Ovary (tissue), 10 donors: ENCODE measurements around the gene MKI67. TPM values are rescaled to one million over a fixed set of nuclear protein-coding genes. Genes with fewer than 3 reads are reported as not detected.

Source experiments
- DNase-seq, 5 donors: peaks; one replicate each; pipeline ENCODE4 v3.0.0-alpha.2; 2019 to 2020
- H3K27ac ChIP-seq, 2 donors: fragments of 200-600 bp; one replicate each; pipeline versions ENCODE4 v1.5.1 to v1.8.0; 2019 to 2022
- H3K27me3 ChIP-seq: fragments of 200-600 bp; one replicate; pipeline ENCODE4 v1.8.0; 2022
- H3K36me3 ChIP-seq: fragments of 200-600 bp; sonication (generic); one replicate; pipeline ENCODE4 v1.5.1; 2019
- H3K4me1 ChIP-seq: one replicate; pipeline ENCODE4 v1.8.1; 2013; ENCODE audit warnings: mild to moderate bottlenecking, moderate library complexity; ENCODE audit not compliant: insufficient read depth
- H3K4me3 ChIP-seq: fragments of 200-600 bp; sonication (generic); one replicate; pipeline ENCODE4 v1.5.1; 2017
- H3K9me3 ChIP-seq, 2 donors: fragments of 200-600 bp in 1 of 2; sonication (generic) in 1 of 2; one replicate each; pipeline versions ENCODE4 v1.5.1 to v1.8.1; 2013 to 2019; ENCODE audit warnings: mild to moderate bottlenecking in 1 of 2, moderate library complexity in 1 of 2
- EP300 ChIP-seq: sonication (generic); formaldehyde crosslinking; IDR thresholded peaks from one replicate; pipeline ENCODE4 v1.6.1; 2017; ENCODE audit warnings: antibody characterized with exemption
- POLR2A ChIP-seq: fragments of 450-650 bp; IDR thresholded peaks from one replicate; pipeline ENCODE4 v1.6.1; 2017; ENCODE audit warnings: antibody characterized with exemption, mild to moderate bottlenecking, moderate library complexity
- WGBS, 3 donors: extraction: QIAGEN DNeasy Blood & Tissue Kit in 1 of 3; methylation state at CpG; one replicate each; pipeline versions ENCODE4 v1.1.5 to v1.1.7; 2013 to 2017; 5-methylcytosine and 5-hydroxymethylcytosine counted together
- intact Hi-C, 4 donors: fragments of 100-400 bp; cut with DNase I; formaldehyde crosslinking; loops; one replicate each; pipeline versions ENCODE4 v1.11.0 to v1.15.1; 2022 to 2023
- long read RNA-seq, 3 donors: library from polyadenylated mRNA in 2 of 3; unstranded in 2 of 3; transcript quantifications; one replicate each; pipeline ENCODE4 v2.0.0 and lab custom pipeline, GENCODE V29; 2021 to 2026
- polyA plus RNA-seq, 2 donors: library from polyadenylated mRNA; stranded (reverse); fragments of 200-250 nt in 1 of 2; fragments of 350-450 nt in 1 of 2; fragmentation: Illumina TruSeq in 1 of 2; extraction: RNeasy Lipid Tissue Mini Kit (QIAGEN cat#74804) in 1 of 2; gene quantifications; one replicate each; pipeline ENCODE4 v1.2.3, GENCODE V29; 2013 to 2014
- total RNA-seq, 7 donors: library from RNA; depleted of rRNA in 2 of 7; stranded (reverse); fragments of >200 nt in 2 of 7; fragmentation: NEBNext Ultra II Directional in 3 of 7; extraction: Animal tissue kit (Norgen Biotek cat#: 25700) in 3 of 7; gene quantifications; one replicate each; pipeline versions ENCODE4 v1.1.0 to v1.2.4, GENCODE V29; 2016 to 2023
- TF ChIP-seq, protein P1 (sequence below), 3 donors: fragments of 450-650 bp in 2 of 3; fragments of 200-600 bp in 1 of 3; IDR thresholded peaks; one replicate each; pipeline versions ENCODE4 v1.5.1 to v1.8.0; 2016 to 2022; ENCODE audit warnings: antibody characterized with exemption in 3 of 3, mild to moderate bottlenecking in 1 of 3
- donor health status: DM: no; HTN: no; CAD: no; lungs with moderate emphysema.
- donor health status: DM: no; HTN: no; CAD: no.
- donor health status: Bipolar disorder and iron deficiency.
- donor health status: DM: yes; HTN: yes; CAD: no.
- donor health status: DM: no; HTN: no; CAD: no.
- donor health status: DM: yes; HTN: yes; CAD: no.

The MKI67 gene, protein sequence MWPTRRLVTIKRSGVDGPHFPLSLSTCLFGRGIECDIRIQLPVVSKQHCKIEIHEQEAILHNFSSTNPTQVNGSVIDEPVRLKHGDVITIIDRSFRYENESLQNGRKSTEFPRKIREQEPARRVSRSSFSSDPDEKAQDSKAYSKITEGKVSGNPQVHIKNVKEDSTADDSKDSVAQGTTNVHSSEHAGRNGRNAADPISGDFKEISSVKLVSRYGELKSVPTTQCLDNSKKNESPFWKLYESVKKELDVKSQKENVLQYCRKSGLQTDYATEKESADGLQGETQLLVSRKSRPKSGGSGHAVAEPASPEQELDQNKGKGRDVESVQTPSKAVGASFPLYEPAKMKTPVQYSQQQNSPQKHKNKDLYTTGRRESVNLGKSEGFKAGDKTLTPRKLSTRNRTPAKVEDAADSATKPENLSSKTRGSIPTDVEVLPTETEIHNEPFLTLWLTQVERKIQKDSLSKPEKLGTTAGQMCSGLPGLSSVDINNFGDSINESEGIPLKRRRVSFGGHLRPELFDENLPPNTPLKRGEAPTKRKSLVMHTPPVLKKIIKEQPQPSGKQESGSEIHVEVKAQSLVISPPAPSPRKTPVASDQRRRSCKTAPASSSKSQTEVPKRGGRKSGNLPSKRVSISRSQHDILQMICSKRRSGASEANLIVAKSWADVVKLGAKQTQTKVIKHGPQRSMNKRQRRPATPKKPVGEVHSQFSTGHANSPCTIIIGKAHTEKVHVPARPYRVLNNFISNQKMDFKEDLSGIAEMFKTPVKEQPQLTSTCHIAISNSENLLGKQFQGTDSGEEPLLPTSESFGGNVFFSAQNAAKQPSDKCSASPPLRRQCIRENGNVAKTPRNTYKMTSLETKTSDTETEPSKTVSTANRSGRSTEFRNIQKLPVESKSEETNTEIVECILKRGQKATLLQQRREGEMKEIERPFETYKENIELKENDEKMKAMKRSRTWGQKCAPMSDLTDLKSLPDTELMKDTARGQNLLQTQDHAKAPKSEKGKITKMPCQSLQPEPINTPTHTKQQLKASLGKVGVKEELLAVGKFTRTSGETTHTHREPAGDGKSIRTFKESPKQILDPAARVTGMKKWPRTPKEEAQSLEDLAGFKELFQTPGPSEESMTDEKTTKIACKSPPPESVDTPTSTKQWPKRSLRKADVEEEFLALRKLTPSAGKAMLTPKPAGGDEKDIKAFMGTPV (N-terminal part only)
- total RNA-seq (1 to 10 TPM in 2 of 7 donors, under 1 TPM in 4, not detected in 1; 0.10 to 3.6 (median 0.71) TPM), polyA plus RNA-seq (1 to 10 TPM in 1 of 2 donors, under 1 TPM in 1; 0.23 to 2.8 TPM)
- long read RNA-seq, donor 1 = 0 reads
- long read RNA-seq, donor 2, partial matches to known transcripts = 14 of 14 reads
- long read RNA-seq, donor 2, other reads (novel, unspliced or antisense) = 0 of 14 reads
- long read RNA-seq, donor 3, partial matches to known transcripts = 1 of 1 reads
- long read RNA-seq, donor 3, other reads (novel, unspliced or antisense) = 0 of 1 reads

DNA sequence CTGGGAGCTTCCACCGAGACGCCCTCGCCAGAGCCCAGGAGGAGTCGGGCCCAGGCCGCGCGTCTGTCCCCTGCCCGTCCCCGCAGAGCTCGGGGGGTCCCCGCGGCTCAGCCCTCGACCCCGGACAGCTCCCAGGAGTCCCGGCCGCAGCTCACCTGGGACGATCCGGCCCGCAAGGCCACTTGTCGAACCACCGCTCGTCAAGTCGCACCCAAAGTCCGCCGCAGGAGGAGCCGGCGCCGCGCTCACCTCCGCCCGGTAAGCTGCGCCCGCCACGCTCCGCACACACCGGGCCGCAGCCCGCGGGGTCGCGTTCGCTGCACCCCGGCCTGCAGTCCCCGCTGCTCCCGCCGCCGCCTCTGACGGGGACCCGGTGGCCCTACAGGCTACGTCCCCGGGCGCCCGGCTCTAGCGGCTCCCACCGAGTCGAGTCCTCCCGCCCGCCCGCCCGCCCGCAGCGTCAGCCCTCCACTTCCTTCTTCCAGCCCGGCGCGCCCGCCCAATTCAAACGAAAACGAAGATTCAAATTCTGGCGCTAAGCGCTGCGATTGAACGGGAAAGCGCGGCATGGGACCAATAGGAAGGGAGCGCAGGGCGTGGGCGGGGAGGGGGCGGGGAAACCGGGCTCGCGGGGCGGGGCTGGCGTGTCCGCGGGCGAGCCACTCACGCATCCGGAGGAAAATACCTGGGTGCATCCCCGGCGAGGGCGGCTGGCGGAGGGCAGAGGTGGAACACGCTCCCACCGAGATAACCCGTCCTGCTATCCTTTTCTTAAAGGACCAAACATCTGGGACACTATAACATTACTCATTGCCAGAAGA lies at the start of gene MKI67:
Gene MKI67 (minus strand): TSS at position 480 of the 821 bp plus-strand sequence. CDS start 756 bp downstream, outside the sequence.
- intact Hi-C loops = no loop called here
- 0 to 1% (median 1%) methylated on average over 63 to 95 of the region's 95 CpGs for WGBS, 3 donors
- Histone ChIP-seq H3K36me3 (no peaks in the 10 kb centered on the region), H3K4me1 (peaks cover 10% of the 10 kb centered on the region), H3K9me3 (no peaks in the 10 kb centered on the region), H3K4me3 (peak within 1 kb of the TSS; percentile 43), H3K27ac (no peak within 1 kb of the TSS), H3K27me3 (no peaks in the 10 kb centered on the region)
- DNase-seq = peak; percentile 37 to 69 (median 49)
- no peak for TF ChIP-seq POLR2A
- TF ChIP-seq, protein P1, sequence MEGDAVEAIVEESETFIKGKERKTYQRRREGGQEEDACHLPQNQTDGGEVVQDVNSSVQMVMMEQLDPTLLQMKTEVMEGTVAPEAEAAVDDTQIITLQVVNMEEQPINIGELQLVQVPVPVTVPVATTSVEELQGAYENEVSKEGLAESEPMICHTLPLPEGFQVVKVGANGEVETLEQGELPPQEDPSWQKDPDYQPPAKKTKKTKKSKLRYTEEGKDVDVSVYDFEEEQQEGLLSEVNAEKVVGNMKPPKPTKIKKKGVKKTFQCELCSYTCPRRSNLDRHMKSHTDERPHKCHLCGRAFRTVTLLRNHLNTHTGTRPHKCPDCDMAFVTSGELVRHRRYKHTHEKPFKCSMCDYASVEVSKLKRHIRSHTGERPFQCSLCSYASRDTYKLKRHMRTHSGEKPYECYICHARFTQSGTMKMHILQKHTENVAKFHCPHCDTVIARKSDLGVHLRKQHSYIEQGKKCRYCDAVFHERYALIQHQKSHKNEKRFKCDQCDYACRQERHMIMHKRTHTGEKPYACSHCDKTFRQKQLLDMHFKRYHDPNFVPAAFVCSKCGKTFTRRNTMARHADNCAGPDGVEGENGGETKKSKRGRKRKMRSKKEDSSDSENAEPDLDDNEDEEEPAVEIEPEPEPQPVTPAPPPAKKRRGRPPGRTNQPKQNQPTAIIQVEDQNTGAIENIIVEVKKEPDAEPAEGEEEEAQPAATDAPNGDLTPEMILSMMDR (IDR thresholded peaks at IDR 0.05) = no peak

DNA sequence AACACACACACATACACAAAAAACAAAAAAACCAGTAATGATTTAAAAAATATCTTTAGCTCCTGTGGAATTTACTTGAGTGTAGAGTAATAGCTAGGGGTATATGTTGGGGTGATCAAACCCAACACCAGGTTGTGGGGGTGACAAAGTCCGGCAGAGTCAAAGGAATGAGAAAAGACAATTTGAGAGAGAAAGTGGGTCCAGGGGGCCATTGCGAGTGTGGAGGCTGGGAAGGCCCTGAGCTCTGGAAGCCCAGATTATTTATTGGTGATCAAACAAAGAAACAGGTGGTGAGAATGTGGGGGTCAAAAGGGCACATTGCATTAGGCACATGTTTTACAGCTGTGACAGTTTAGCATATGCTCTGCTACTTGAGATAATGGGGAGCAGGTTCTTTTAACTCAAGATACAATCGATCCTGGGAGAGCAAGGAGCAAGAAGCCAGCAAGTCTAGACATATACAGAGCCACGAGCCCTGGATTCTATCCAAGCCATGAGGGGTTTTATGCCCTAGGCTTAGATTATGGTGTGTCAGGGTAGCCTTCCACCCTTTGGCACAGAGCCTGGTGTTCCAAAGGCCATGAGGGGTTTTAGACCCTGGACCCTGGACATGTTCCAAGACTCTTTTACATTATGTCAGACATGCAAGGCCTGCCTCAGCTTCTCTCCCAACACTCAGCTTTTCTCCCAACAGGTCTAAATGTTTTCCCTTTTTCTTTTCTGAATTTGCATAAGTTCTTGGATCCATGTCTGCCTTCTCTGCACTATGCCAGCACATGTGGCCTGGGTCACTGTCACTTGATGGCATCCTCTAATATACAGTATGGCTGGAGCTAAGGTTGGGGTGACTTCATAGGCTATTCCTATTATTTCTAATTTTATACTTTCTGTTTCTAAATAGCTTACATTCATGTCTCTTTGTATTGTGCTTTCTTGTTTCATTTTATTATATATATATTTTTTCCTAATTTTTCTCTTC lies 48.6 kb upstream of the MKI67 start:
- Histone ChIP-seq H3K36me3 (no peaks in the 10 kb centered on the region), H3K4me1 (no peaks in the 10 kb centered on the region), H3K27ac (no peak overlapping the region), H3K4me3 (no peak overlapping the region), H3K9me3 (no peaks in the 10 kb centered on the region), H3K27me3 (no peaks in the 10 kb centered on the region)
- DNase-seq = no peak
- WGBS, 3 donors = 81 to 88% (median 84%) methylated on average over 4 of the region's 4 CpGs
- TF ChIP-seq EP300 = no peak
- TF ChIP-seq, protein P1 (IDR thresholded peaks at IDR 0.05) = no peak
- TF ChIP-seq POLR2A = no peak
- intact Hi-C loops = no loop called here

DNA sequence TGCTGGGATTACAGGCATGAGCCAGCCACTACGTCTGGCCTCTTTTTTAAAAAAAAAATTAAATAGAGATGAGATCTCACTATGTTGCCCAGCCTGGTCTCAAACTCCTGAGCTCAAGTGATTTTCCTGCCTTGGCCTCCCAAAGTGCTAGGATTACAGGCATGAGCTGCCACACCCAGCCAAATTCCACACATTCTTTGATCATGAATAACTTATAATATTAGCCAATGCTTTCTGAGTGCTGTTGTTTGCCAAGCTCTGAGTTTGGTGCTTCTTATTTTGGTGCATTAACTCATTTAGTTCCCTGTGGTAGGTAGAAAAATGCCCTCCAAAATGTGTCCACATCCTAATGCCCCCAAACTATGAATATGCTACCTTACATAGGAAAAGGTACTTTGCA lies 47.2 kb upstream of the MKI67 start:
- WGBS, 3 donors = 50 to 77% (median 54%) methylated on average over 1 of the region's 1 CpG
- no peak for DNase-seq
- Histone ChIP-seq H3K9me3 (no peaks in the 10 kb centered on the region), H3K27me3 (no peaks in the 10 kb centered on the region), H3K27ac (no peak overlapping the region), H3K36me3 (no peaks in the 10 kb centered on the region), H3K4me3 (no peak overlapping the region), H3K4me1 (no peaks in the 10 kb centered on the region)
- no peak for TF ChIP-seq EP300
- TF ChIP-seq, protein P1 (IDR thresholded peaks at IDR 0.05) = no peak
- TF ChIP-seq POLR2A = no peak
- intact Hi-C loops = no loop called here
